HG03175 (cell line): ENCODE measurements around the gene IL11RA.

ENCODE experiments used
- ATAC-seq: cut with Tn5 transposase; IDR thresholded peaks from one replicate; pipeline ENCODE4 v1.9.1; 2021; ENCODE audit warnings: mild to moderate bottlenecking, moderate library complexity; ENCODE audit not compliant: unreplicated experiment

The IL11RA gene

GRCh38 chr9:34652602-34653000, 616 bp downstream of the IL11RA start:
- ATAC-seq, result no peak

- ATAC-seq, result no peak
Observed at GRCh38 chr9:34653151-34654072, 1.4 kb downstream of the IL11RA start.

GRCh38 chr9:34654323-34655051, 2.5 kb downstream of the IL11RA start:
- no peak for ATAC-seq

- no peak for ATAC-seq
Observed at GRCh38 chr9:34655394-34655793, 3.4 kb downstream of the IL11RA start.

- no peak for ATAC-seq
Observed at GRCh38 chr9:34656992-34657391, 5.0 kb downstream of the IL11RA start.

GRCh38 chr9:34658461-34658860, 6.5 kb downstream of the IL11RA start:
- ATAC-seq, result no peak

- no peak for ATAC-seq
Observed at GRCh38 chr9:34659592-34660253, 7.7 kb downstream of the IL11RA start.

- ATAC-seq, result no peak
Observed at GRCh38 chr9:34662526-34663302, 10.7 kb downstream of the IL11RA start, which contains the start of gene CCL27. Gene CCL27 (minus strand): TSS chr9:34662657. CDS start chr9:34662633, 24 bp downstream.

- no peak for ATAC-seq
Observed at GRCh38 chr9:34663303-34663605, 11.3 kb downstream of the IL11RA start.

- ATAC-seq, result peak; percentile 65
Observed at GRCh38 chr9:34664281-34665066, 12.5 kb downstream of the IL11RA start.

- peak; percentile 22 for ATAC-seq
Observed at GRCh38 chr9:34665067-34665380, 13.0 kb downstream of the IL11RA start.

- ATAC-seq, result peak; percentile 73
Observed at GRCh38 chr9:34665381-34666250, 13.6 kb downstream of the IL11RA start.

GRCh38 chr9:34669809-34670562, 18.0 kb downstream of the IL11RA start:
- no peak for ATAC-seq

- no peak for ATAC-seq
Observed at GRCh38 chr9:34671307-34671706, 19.3 kb downstream of the IL11RA start.

GRCh38 chr9:34674440-34674839, 22.5 kb downstream of the IL11RA start:
- no peak for ATAC-seq

GRCh38 chr9:34675048-34675714, 23.2 kb downstream of the IL11RA start:
- no peak for ATAC-seq

- no peak for ATAC-seq
Observed at GRCh38 chr9:34675869-34676268, 23.9 kb downstream of the IL11RA start.

GRCh38 chr9:34684145-34684544, 32.2 kb downstream of the IL11RA start:
- no peak for ATAC-seq
